Measurements from ENCODE around the gene TPGS2. TPM values are rescaled to one million over a fixed set of nuclear protein-coding genes. Genes with fewer than 3 reads are reported as not detected.

Gene TPGS2
- total RNA-seq, 1 experiment from 2014 or later: 49.7 TPM

- Histone ChIP-seq H3K27me3 (replicated peaks; ENCODE audit: control insufficient read depth, insufficient read depth, low read length) (no peaks in the 10 kb centered on the region), H3K36me3 (ENCODE audit: control insufficient read depth, insufficient read depth, low read length) (no peaks in the 10 kb centered on the region), H3K9me3 (no peaks in the 10 kb centered on the region), H3K4me3 (ENCODE audit: low read depth, low read length) (no peak overlapping the region), H3K4me1 (no peaks in the 10 kb centered on the region)
- no peaks in the 10 kb centered on the region for H3K27me3 Mint-ChIP-seq (ENCODE audit: insufficient read depth, unreplicated experiment)
- H3K4me3 Mint-ChIP-seq (ENCODE audit: unreplicated experiment): no peak overlapping the region
- intact Hi-C loops (cut with micrococcal nuclease; ENCODE audit: unreplicated experiment): no loop called here
- TF ChIP-seq CTCF (IDR thresholded peaks at IDR 0.05; ENCODE audit: insufficient read depth in 1 of 2, low read depth in 1 of 2, low read length in 1 of 2, severe bottlenecking in 1 of 2, unreplicated experiment in 1 of 2): no peak
- no peak overlapping the region for H3K27ac Mint-ChIP-seq (ENCODE audit: unreplicated experiment)
- no peak for DNase-seq
- BruUV-seq (replicated peaks): no TSS peak
- H3K4me1 Mint-ChIP-seq (ENCODE audit: low read depth, unreplicated experiment): no peaks in the 10 kb centered on the region
- ChIA-PET CTCF (no interaction called here), POLR2A (no interaction called here)
- H3K36me3 Mint-ChIP-seq (ENCODE audit: insufficient read depth, unreplicated experiment): no peaks in the 10 kb centered on the region
- no peaks in the 10 kb centered on the region for H3K9me3 Mint-ChIP-seq (ENCODE audit: unreplicated experiment)
These were observed 20.6 kb upstream of the TPGS2 start for GRCh38 chr18:36849288-36850006.

- H3K9me3 Mint-ChIP-seq (ENCODE audit: unreplicated experiment): no peaks in the 10 kb centered on the region
- ChIA-PET CTCF (no interaction called here), POLR2A (no interaction called here)
- Histone ChIP-seq H3K9me3 (no peaks in the 10 kb centered on the region), H3K4me1 (no peaks in the 10 kb centered on the region), H3K4me3 (ENCODE audit: low read depth, low read length) (no peak overlapping the region), H3K36me3 (ENCODE audit: control insufficient read depth, insufficient read depth, low read length) (no peaks in the 10 kb centered on the region), H3K27me3 (replicated peaks; ENCODE audit: control insufficient read depth, insufficient read depth, low read length) (no peaks in the 10 kb centered on the region)
- no peaks in the 10 kb centered on the region for H3K27me3 Mint-ChIP-seq (ENCODE audit: insufficient read depth, unreplicated experiment)
- no peaks in the 10 kb centered on the region for H3K4me1 Mint-ChIP-seq (ENCODE audit: low read depth, unreplicated experiment)
- TF ChIP-seq CTCF (IDR thresholded peaks at IDR 0.05; ENCODE audit: insufficient read depth in 1 of 2, low read depth in 1 of 2, low read length in 1 of 2, severe bottlenecking in 1 of 2, unreplicated experiment in 1 of 2): no peak
- no TSS peak for BruUV-seq (replicated peaks)
- intact Hi-C loops (cut with micrococcal nuclease; ENCODE audit: unreplicated experiment): no loop called here
- DNase-seq: no peak
- H3K4me3 Mint-ChIP-seq (ENCODE audit: unreplicated experiment): no peak overlapping the region
- H3K27ac Mint-ChIP-seq (ENCODE audit: unreplicated experiment): no peak overlapping the region
- no peaks in the 10 kb centered on the region for H3K36me3 Mint-ChIP-seq (ENCODE audit: insufficient read depth, unreplicated experiment)
These were observed 19.8 kb upstream of the TPGS2 start for GRCh38 chr18:36848609-36849008.

- no peak for DNase-seq
These were observed 15.0 kb upstream of the TPGS2 start for GRCh38 chr18:36843784-36844183.

More at GRCh38 chr18:36843784-36844183, 15.0 kb upstream of the TPGS2 start:
- no peak for TF ChIP-seq CTCF (IDR thresholded peaks at IDR 0.05; ENCODE audit: insufficient read depth in 1 of 2, low read depth in 1 of 2, low read length in 1 of 2, severe bottlenecking in 1 of 2, unreplicated experiment in 1 of 2)
- Mint-ChIP-seq H3K9me3 (ENCODE audit: unreplicated experiment) (no peaks in the 10 kb centered on the region), H3K4me1 (ENCODE audit: low read depth, unreplicated experiment) (no peaks in the 10 kb centered on the region), H3K4me3 (ENCODE audit: unreplicated experiment) (no peak overlapping the region), H3K27ac (ENCODE audit: unreplicated experiment) (no peak overlapping the region), H3K27me3 (ENCODE audit: insufficient read depth, unreplicated experiment) (no peaks in the 10 kb centered on the region), H3K36me3 (ENCODE audit: insufficient read depth, unreplicated experiment) (no peaks in the 10 kb centered on the region)
- no peak overlapping the region for H3K4me3 ChIP-seq (ENCODE audit: low read depth, low read length)
- no peaks in the 10 kb centered on the region for H3K9me3 ChIP-seq
- no TSS peak for BruUV-seq (replicated peaks)
- no peaks in the 10 kb centered on the region for H3K27me3 ChIP-seq (replicated peaks; ENCODE audit: control insufficient read depth, insufficient read depth, low read length)
- intact Hi-C loops (cut with micrococcal nuclease; ENCODE audit: unreplicated experiment): no loop called here
- no peaks in the 10 kb centered on the region for H3K4me1 ChIP-seq
- H3K36me3 ChIP-seq (ENCODE audit: control insufficient read depth, insufficient read depth, low read length): no peaks in the 10 kb centered on the region
- CTCF ChIA-PET: no interaction called here
- POLR2A ChIA-PET: no interaction called here

All from Caco-2 (cell line).